Airway epithelial cell (primary cell): Measurements from ENCODE around the gene CCER1. TPM values are rescaled to one million over a fixed set of nuclear protein-coding genes. Genes with fewer than 3 reads are reported as not detected.

ENCODE experiments used
- total RNA-seq: library from RNA; depleted of rRNA; stranded (reverse); fragments of >200 nt; gene quantifications from 2 replicates; pipeline ENCODE4 v1.2.3, GENCODE V29; 2015

Gene CCER1, protein sequence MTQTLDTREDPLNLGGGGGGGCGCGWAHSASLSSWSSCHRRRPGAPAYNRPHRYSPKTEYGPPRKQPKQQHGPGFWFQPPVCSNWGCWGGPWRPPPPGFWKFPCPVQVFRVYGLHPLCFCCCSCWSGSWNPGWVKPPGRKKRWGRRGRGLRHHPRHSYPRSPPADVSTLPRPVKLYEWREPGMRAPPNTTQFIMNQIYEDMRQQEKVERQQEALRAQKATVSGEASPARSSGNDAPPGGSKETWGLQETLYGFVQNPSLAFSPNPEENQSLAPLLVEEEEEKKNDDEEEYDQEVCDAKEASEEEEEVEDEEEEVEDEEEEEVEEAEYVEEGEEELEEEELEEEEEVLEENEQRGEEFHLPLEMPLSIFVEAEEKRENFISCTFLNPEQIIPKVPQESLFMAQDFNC
- not detected in 2 replicates for total RNA-seq

GRCh38 chr12:90954921-90955320, at the start of gene CCER1:
TSS of gene CCER1 (minus strand) at chr12:90955176. CDS start at chr12:90954742, 434 bp downstream.

Other genes starting within 250 kb of the CCER1 start
- gene EPYC, start 49.8 kb upstream of the CCER1 start, total RNA-seq, result not detected in 2 replicates
- not detected in 2 replicates for gene KERA, start 102.8 kb upstream of the CCER1 start, total RNA-seq
- 0.60 and 2.8 TPM in 2 replicates for gene LUM, start 156.3 kb upstream of the CCER1 start, total RNA-seq
- gene DCN, start 227.6 kb upstream of the CCER1 start, total RNA-seq, result 7.9 and 9.9 TPM in 2 replicates